Upper lobe of left lung (tissue), 4 donors: ENCODE results near the gene AJAP1.

Source experiments
- EP300 ChIP-seq, 4 donors: sonication (generic); formaldehyde crosslinking; IDR thresholded peaks; one replicate each; pipeline ENCODE4 v1.5.1; 2017; ENCODE audit warnings: antibody characterized with exemption in 4 of 4, control low read depth in 2 of 4
- POLR2AphosphoS5 ChIP-seq, 2 donors: sonication (generic); formaldehyde crosslinking; IDR thresholded peaks; one replicate each; pipeline ENCODE4 v1.5.1; 2017; ENCODE audit warnings: antibody characterized with exemption in 2 of 2
- TF ChIP-seq, protein P1 (sequence below), 6 experiments: fragments of 450-650 bp in 4 of 6; fragments of 200-600 bp in 2 of 6; sonication (generic) in 2 of 6; IDR thresholded peaks; one replicate each; pipeline ENCODE4 v1.5.1; 2016 to 2019; ENCODE audit warnings: antibody characterized with exemption in 6 of 6

DNA sequence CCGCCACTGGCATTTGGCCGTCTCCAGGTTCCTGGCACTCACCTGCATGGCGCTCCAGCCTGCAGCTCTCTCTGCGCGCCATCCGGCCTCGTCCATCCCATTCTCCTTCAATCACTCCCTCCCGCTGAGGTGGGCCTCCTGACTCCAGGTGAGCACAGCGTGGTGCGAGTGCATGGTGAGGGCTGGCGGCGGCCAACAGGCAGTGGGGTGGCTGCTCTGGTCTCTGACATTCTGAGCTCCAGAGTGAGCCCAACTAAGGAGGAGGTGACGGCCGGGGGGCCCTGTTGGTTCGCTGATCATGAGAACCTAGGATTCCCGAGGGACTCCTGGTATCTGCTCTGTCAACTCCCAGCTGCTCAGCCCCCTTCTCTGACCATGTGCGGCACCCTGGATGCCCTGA lies 130.4 kb downstream of the AJAP1 start:
- TF ChIP-seq, protein P1, sequence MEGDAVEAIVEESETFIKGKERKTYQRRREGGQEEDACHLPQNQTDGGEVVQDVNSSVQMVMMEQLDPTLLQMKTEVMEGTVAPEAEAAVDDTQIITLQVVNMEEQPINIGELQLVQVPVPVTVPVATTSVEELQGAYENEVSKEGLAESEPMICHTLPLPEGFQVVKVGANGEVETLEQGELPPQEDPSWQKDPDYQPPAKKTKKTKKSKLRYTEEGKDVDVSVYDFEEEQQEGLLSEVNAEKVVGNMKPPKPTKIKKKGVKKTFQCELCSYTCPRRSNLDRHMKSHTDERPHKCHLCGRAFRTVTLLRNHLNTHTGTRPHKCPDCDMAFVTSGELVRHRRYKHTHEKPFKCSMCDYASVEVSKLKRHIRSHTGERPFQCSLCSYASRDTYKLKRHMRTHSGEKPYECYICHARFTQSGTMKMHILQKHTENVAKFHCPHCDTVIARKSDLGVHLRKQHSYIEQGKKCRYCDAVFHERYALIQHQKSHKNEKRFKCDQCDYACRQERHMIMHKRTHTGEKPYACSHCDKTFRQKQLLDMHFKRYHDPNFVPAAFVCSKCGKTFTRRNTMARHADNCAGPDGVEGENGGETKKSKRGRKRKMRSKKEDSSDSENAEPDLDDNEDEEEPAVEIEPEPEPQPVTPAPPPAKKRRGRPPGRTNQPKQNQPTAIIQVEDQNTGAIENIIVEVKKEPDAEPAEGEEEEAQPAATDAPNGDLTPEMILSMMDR (IDR thresholded peaks at IDR 0.05) = no peak
- TF ChIP-seq POLR2AphosphoS5 (IDR thresholded peaks at IDR 0.05) (no peak), EP300 (IDR thresholded peaks at IDR 0.05) (no peak)
